ENCODE results near the gene CASKIN2. TPM values are rescaled to one million over a fixed set of nuclear protein-coding genes. Genes with fewer than 3 reads are reported as not detected.

CASKIN2 gene
- total and polyA plus RNA-seq, 11 donors = 19.5 to 51.2 (median 36.9) TPM

GRCh38 chr17:75504347-75505151 is 10.8 kb downstream of the CASKIN2 start:
- Histone ChIP-seq H3K4me1 (peaks cover 0 to 68% (median 25%) of the 10 kb centered on the region in 12 donors), H3K27me3 (no peaks in the 10 kb centered on the region), H3K27ac (peak overlapping the region in 4 of 12 donors; percentile 17 to 44 (median 21)), H3K4me3 (no peak overlapping the region), H3K9me3 (no peaks in the 10 kb centered on the region), H3K36me3 (peaks cover 0 to 81% (median 60%) of the 10 kb centered on the region in 9 donors)
- ATAC-seq (peak in 2 of 4 donors; percentile 5 to 16), DNase-seq (peak in 2 of 5 donors; percentile 39 to 64)
- peak; percentile 35 to 64 (median 46) for TF ChIP-seq CTCF (IDR thresholded peaks at IDR 0.05)
- TF ChIP-seq POLR2A (IDR thresholded peaks at IDR 0.05) = no peak
- intact Hi-C loops (cut with DNase I) = loop anchor here in 1 of 10 donors (5.0 kb wide), 1 partner anchor 47 kb away; the partner anchor contains the start of gene TMEM94
- WGBS, 4 donors = 70 to 76% (median 72%) methylated on average over 22 to 32 of the region's 32 CpGs

GRCh38 chr17:75503976-75504346 is 11.4 kb downstream of the CASKIN2 start:
- peak overlapping the region in 2 of 12 donors; percentile 18 to 24 for H3K27ac ChIP-seq
- WGBS, 4 donors = 71 to 100% (median 77%) methylated on average over 1 to 13 of the region's 13 CpGs
- ATAC-seq (no peak), DNase-seq (no peak)
- H3K36me3 ChIP-seq = peaks cover 0 to 83% (median 65%) of the 10 kb centered on the region in 9 donors
- intact Hi-C loops (cut with DNase I) = loop anchor here in 1 of 10 donors (5.0 kb wide), 1 partner anchor 47 kb away; the partner anchor contains the start of gene TMEM94
- H3K4me3 ChIP-seq = no peak overlapping the region
- no peaks in the 10 kb centered on the region for H3K9me3 ChIP-seq
- H3K4me1 ChIP-seq = peaks cover 0 to 67% (median 22%) of the 10 kb centered on the region in 12 donors
- no peaks in the 10 kb centered on the region for H3K27me3 ChIP-seq
- no peak for TF ChIP-seq POLR2A (IDR thresholded peaks at IDR 0.05)
- TF ChIP-seq CTCF (IDR thresholded peaks at IDR 0.05) = no peak

GRCh38 chr17:75503337-75503950 is 11.9 kb downstream of the CASKIN2 start:
- Histone ChIP-seq H3K4me3 (no peak overlapping the region), H3K36me3 (peaks cover 0 to 85% (median 70%) of the 10 kb centered on the region in 9 donors), H3K9me3 (no peaks in the 10 kb centered on the region), H3K4me1 (peaks cover 0 to 67% (median 20%) of the 10 kb centered on the region in 12 donors), H3K27ac (peak overlapping the region in 1 of 12 donors; percentile 14), H3K27me3 (no peaks in the 10 kb centered on the region)
- 86 to 92% (median 88%) methylated on average over 14 to 23 of the region's 23 CpGs for WGBS, 4 donors
- TF ChIP-seq POLR2A (IDR thresholded peaks at IDR 0.05) = no peak
- no peak for TF ChIP-seq CTCF (IDR thresholded peaks at IDR 0.05)
- ATAC-seq = no peak
- intact Hi-C loops (cut with DNase I) = loop anchor here in 1 of 10 donors (5.0 kb wide), 1 partner anchor 46 kb away; the partner anchor contains the start of gene TMEM94
- DNase-seq = no peak

All from heart left ventricle (tissue), 16 donors.